LNCaP clone FGC (cell line): ENCODE data around the gene ACER3.
"Not testable (repeated sequence)": the region's sequence is repeated elsewhere in the genome, so short reads cannot be mapped to it uniquely, and the experiment has no call there.

ENCODE experiments used
- DNase-seq: peaks from one replicate; pipeline ENCODE4 v3.0.0-alpha.2; 2011; ENCODE audit warnings: low read depth
- H3K4me3 ChIP-seq: 2 replicates; pipeline ENCODE4 v1.5.1; 2011; ENCODE audit warnings: mild to moderate bottlenecking, low read depth, low read length, control low read depth
- TF ChIP-seq, protein P1 (sequence below): IDR thresholded peaks from 2 replicates; pipeline ENCODE4 v1.5.1; 2012; ENCODE audit warnings: mild to moderate bottlenecking; ENCODE audit not compliant: control insufficient read depth, insufficient read depth; ENCODE audit errors: extremely low read depth

The ACER3 gene

DNA sequence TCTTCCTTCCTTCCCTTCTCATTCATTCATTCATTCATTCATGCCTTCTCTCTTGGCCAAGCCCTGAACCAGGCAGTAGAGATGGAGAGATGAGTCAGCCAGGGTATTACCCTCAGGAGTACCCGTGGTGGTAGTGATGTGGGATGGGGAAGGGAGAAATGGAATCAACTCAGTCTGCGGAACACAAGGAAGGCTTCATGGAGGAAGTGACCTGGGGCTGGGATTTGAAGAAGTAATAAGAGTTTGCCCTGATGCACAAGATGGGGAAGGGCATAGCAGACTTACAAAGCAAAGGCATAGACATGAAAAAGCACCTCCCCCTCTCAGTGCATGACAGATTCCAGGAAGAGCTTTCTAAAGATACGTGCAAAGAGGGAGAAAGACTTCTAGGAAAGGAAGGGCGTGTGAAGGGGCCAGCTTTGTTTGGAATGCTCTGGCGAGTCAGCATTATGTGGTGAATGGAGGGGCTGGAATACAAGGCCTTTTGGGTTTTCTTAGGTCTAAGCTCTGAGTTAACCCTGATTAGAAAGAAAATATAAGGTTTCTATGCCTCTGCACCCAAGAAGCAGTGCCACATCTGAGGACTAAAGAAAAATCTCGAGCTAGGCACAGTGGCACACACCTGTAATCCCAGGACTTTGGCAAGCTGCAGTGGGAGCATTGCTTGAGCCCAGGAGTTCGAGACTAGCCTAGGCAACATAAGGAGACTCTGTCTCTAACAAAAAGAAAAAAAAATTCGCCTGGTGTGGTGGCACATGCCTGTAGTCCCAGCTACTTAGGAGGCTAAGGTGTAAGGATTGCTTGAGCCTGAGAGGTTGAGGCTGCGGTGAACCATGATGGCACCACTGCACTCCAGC, 36.4 kb upstream of the ACER3 start:
- DNase-seq: no peak
- H3K4me3 ChIP-seq: no peak overlapping the region
- TF ChIP-seq, protein P1, sequence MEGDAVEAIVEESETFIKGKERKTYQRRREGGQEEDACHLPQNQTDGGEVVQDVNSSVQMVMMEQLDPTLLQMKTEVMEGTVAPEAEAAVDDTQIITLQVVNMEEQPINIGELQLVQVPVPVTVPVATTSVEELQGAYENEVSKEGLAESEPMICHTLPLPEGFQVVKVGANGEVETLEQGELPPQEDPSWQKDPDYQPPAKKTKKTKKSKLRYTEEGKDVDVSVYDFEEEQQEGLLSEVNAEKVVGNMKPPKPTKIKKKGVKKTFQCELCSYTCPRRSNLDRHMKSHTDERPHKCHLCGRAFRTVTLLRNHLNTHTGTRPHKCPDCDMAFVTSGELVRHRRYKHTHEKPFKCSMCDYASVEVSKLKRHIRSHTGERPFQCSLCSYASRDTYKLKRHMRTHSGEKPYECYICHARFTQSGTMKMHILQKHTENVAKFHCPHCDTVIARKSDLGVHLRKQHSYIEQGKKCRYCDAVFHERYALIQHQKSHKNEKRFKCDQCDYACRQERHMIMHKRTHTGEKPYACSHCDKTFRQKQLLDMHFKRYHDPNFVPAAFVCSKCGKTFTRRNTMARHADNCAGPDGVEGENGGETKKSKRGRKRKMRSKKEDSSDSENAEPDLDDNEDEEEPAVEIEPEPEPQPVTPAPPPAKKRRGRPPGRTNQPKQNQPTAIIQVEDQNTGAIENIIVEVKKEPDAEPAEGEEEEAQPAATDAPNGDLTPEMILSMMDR: no peak

DNA sequence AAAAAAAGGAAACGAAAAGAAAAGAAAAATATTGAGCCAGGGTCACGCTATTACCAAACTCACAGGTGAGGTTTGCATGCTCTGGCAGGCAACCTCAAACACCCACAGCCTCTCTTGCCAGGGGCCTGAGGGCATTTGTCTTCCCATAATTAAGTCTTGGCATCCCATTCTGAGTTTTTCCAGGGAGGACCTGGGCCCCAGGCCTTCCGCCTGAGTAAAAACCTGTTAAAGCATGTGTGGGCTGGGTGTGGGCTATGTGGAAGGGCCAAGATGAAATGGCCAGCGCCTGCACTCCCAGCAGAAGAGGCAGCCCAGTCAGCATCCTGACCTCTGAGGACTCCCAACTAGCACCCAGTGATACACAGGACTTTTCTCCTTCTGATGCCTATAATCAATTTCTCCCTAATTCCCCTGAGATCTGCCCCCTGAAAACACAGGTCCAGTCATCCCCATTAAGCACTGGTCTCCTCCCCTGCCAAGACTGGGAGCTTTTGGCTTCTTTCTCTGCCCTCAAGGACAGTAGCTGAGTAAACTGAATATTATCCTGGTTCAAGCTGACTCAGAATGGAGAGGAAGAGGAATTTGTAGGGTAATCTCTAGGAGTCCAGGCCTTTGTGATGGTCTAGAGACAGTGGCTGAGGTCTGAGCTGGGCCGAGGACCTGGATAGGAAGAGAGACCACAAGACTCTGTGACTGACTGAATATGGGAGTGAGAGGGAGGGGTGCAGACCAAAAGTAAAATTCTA, 35.6 kb upstream of the ACER3 start:
- DNase-seq: no peak
- no peak overlapping the region for H3K4me3 ChIP-seq
- TF ChIP-seq, protein P1: no peak

DNA sequence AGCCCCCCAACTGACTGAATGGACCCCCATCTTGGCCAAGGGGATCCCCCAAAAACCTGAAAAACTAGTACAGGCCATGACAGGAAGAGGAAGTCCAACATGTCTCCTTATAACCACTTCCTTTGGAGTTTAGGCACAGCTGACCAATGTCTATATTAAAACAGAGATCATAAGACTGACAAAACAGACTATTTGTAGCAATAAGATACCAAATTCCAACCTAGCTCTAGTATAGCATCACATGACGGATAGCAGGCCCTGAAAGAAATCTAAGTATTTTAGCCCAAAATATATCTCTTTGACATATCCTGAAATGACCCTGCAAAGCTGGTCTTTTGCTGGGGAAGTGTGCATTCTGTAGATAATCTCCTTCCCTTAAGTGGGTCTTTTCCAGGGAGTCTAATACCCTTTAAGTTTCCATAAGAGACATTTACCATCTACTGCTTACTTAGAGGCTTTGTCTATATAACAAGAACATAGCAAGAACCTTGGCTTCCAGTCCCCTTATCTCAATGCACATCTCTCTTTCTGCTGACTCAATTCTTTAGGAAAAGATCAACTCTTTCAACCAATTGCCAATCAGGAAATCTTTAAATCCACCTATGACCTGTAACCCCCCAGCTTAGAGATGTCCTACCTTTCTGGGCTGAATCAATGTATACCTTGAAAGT, 34.9 kb upstream of the ACER3 start:
- no peak overlapping the region for H3K4me3 ChIP-seq
- DNase-seq: no peak
- TF ChIP-seq, protein P1: no peak

DNA sequence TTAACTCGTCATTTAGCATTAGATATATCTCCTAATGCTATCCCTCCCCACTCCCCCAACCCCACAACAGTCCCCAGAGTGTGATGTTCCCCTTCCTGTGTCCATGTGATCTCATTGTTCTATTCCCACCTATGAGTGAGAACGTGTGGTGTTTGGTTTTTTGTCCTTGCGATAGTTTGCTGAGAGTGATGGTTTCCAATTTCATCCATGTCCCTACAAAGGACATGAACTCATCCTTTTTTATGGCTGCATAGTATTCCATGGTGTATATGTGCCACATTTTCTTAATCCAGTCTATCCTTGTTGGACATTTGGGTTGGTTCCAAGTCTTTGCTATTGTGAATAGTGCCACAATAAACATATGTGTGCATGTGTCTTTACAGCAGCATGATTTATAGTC, 34.2 kb upstream of the ACER3 start:
- not testable (repeated sequence) for DNase-seq, H3K4me3 ChIP-seq

DNA sequence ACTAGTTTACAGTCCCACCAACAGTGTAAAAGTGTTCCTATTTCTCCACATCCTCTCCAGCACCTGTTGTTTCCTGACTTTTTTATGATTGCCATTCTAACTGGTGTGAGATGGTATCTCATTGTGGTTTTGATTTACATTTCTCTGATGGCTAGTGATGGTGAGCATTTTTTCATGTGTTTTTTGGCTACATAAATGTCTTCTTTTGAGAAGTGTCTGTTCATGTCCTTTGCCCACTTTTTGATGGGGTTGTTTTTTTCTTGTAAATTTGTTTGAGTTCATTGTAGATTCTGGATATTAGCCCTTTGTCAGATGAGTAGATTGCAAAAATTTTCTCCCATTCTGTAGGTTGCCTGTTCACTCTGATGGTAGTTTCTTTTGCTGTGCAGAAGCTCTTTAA, 33.7 kb upstream of the ACER3 start:
- H3K4me3 ChIP-seq, DNase-seq: not testable (repeated sequence)

DNA sequence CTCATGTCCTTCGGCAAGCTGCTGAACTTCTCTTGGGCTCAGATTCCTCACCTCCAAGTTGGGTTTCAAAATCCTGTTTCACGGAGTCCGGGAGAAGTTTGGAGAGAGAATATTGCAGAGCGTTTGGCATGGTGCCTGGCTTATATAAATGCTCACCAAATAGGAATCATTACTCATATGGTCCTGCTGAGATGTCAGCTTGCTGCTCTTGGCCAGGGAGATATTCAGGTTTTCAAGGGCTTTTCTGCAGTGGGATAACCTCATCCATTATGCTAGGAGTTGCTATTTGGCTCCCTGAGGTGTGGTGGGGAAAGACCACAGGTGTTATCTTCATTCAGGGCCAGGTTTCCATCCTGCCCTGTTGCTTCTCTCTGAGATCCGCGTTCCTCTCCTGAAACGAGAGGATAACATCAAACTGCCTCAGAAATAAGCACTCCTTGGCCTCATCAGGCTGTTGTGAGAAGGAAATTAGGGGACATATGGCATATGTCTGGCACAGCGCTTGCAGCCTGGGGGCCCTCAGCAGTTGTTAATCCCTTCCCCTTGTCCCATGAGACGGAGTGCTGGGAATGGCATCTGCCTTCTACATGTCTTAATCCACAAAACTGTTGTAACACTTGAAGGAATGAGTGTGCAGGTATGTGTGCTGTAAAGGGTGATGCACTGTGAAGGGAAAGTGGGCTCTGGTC, 29.9 kb upstream of the ACER3 start:
- no peak overlapping the region for H3K4me3 ChIP-seq
- no peak for DNase-seq
- TF ChIP-seq, protein P1: no peak

DNA sequence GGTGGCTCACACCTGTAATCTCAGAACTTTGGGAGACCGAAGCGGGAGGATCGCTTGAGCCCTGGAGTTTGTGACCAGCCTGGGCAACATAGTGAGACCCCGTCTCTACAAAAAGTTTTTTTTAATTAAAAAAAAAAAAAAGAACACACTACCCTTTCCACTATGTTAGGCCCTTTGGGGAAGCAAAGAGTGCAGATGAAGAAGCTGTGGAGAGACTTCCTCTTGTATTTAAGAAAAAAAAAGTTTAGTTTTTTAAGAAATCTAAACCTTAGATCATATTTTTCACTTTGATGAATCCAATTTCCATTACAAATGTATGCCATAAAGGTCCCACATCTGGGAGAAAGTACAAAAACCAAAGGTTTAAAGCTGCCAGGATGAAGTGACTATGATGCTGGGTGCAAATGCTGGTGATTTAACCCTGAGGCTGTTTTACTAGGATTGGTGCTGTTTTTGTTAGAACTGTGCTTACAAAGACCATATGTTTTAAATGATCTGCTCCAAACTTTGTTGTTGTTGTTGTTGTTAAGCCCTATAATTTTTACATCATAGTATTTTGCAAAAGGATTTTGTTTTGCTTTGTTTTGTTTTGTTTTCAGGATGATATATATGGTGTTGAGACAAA, 28.9 kb upstream of the ACER3 start:
- TF ChIP-seq, protein P1: no peak
- no peak overlapping the region for H3K4me3 ChIP-seq
- DNase-seq: no peak
